Measurements from ENCODE around the gene THRAP3. TPM values are rescaled to one million over a fixed set of nuclear protein-coding genes. Genes with fewer than 3 reads are reported as not detected.
A peak's percentile ranks its signal among the peaks of the same experiment; 100 is the strongest.

Gene THRAP3
- total RNA-seq, 1 experiment from 2014 or later: 86.8 TPM

- no peaks in the 10 kb centered on the region for H3K9me3 ChIP-seq
- no peaks in the 10 kb centered on the region for H3K9me3 Mint-ChIP-seq (ENCODE audit: unreplicated experiment)
- ChIA-PET CTCF (no interaction called here), POLR2A (no interaction called here)
- no peak overlapping the region for H3K4me3 ChIP-seq (ENCODE audit: low read depth, low read length)
- H3K27me3 Mint-ChIP-seq (ENCODE audit: insufficient read depth, unreplicated experiment): no peaks in the 10 kb centered on the region
- H3K27me3 ChIP-seq (replicated peaks; ENCODE audit: control insufficient read depth, insufficient read depth, low read length): no peaks in the 10 kb centered on the region
- H3K4me3 Mint-ChIP-seq (ENCODE audit: unreplicated experiment): peak overlapping the region; percentile 52
- peaks cover 6% of the 10 kb centered on the region for H3K36me3 Mint-ChIP-seq (ENCODE audit: insufficient read depth, unreplicated experiment)
- DNase-seq: no peak
- no peaks in the 10 kb centered on the region for H3K36me3 ChIP-seq (ENCODE audit: control insufficient read depth, insufficient read depth, low read length)
- TF ChIP-seq, protein P1, sequence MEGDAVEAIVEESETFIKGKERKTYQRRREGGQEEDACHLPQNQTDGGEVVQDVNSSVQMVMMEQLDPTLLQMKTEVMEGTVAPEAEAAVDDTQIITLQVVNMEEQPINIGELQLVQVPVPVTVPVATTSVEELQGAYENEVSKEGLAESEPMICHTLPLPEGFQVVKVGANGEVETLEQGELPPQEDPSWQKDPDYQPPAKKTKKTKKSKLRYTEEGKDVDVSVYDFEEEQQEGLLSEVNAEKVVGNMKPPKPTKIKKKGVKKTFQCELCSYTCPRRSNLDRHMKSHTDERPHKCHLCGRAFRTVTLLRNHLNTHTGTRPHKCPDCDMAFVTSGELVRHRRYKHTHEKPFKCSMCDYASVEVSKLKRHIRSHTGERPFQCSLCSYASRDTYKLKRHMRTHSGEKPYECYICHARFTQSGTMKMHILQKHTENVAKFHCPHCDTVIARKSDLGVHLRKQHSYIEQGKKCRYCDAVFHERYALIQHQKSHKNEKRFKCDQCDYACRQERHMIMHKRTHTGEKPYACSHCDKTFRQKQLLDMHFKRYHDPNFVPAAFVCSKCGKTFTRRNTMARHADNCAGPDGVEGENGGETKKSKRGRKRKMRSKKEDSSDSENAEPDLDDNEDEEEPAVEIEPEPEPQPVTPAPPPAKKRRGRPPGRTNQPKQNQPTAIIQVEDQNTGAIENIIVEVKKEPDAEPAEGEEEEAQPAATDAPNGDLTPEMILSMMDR (IDR thresholded peaks at IDR 0.05; ENCODE audit: insufficient read depth in 1 of 2, low read depth in 1 of 2, low read length in 1 of 2, severe bottlenecking in 1 of 2, unreplicated experiment in 1 of 2): no peak
- H3K4me1 ChIP-seq: peaks cover 6% of the 10 kb centered on the region; the same call in 1 of the 2 replicates
- no peaks in the 10 kb centered on the region for H3K4me1 Mint-ChIP-seq (ENCODE audit: low read depth, unreplicated experiment)
- no peak overlapping the region for H3K27ac Mint-ChIP-seq (ENCODE audit: unreplicated experiment)
- no TSS peak for BruUV-seq (replicated peaks)
- intact Hi-C loops (cut with micrococcal nuclease; ENCODE audit: unreplicated experiment): no loop called here
Measured at GRCh38 chr1:36322041-36322785, 98.0 kb downstream of the THRAP3 start.

DNA sequence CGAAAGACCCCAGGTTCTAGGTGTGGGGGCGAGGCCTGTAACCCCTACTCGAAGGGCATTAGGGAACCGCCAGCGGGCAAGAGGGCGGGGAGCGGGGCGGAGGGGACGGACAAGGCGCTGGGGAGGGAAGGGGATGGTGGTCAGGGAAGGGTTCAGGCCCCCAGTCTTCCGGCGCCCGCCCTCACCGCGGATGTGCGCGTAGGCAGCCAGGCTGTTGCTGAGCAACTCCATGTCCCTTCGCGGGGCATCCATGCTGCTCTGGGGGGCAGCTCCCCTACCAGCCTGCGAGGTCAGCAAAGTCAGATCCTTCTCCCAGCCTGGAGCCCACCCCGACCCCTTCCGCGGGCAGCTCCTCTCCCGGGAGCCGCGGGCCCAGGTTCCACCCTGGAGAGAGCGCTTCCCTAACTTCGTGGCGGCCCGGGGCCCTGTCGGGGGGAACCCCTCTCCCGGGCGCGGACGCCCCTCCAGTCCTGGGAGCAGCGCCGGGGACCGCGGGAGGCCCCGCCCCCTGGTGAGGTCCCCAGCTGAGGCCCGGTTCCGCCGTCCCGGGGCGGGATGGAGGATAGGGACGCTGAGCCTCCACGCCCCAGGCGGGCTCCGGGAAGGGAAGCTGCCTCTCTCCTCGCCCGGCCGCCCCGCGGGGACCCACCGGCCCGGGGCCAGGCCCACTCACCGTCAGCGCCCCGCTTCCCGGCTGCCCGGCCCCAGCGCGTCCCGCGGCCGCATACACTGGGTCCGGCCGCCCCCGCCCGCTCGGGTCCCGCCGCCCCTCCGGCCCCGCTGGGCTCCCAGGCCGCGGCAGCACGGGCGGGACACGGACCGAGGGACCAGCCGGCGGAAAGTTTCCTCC, 98.8 kb downstream of the THRAP3 start:
- BruUV-seq (replicated peaks): no TSS peak
- Mint-ChIP-seq H3K4me1 (ENCODE audit: low read depth, unreplicated experiment) (no peaks in the 10 kb centered on the region), H3K9me3 (ENCODE audit: unreplicated experiment) (no peaks in the 10 kb centered on the region), H3K36me3 (ENCODE audit: insufficient read depth, unreplicated experiment) (peaks cover 6% of the 10 kb centered on the region), H3K27ac (ENCODE audit: unreplicated experiment) (no peak overlapping the region), H3K4me3 (ENCODE audit: unreplicated experiment) (peak overlapping the region; percentile 66), H3K27me3 (ENCODE audit: insufficient read depth, unreplicated experiment) (no peaks in the 10 kb centered on the region)
- Histone ChIP-seq H3K36me3 (ENCODE audit: control insufficient read depth, insufficient read depth, low read length) (no peaks in the 10 kb centered on the region), H3K4me1 (peaks cover 6% of the 10 kb centered on the region; the same call in 1 of the 2 replicates), H3K27me3 (replicated peaks; ENCODE audit: control insufficient read depth, insufficient read depth, low read length) (no peaks in the 10 kb centered on the region), H3K9me3 (no peaks in the 10 kb centered on the region), H3K4me3 (ENCODE audit: low read depth, low read length) (peak overlapping the region; percentile 46)
- intact Hi-C loops (cut with micrococcal nuclease; ENCODE audit: unreplicated experiment): no loop called here
- TF ChIP-seq, protein P1 (IDR thresholded peaks at IDR 0.05; ENCODE audit: insufficient read depth in 1 of 2, low read depth in 1 of 2, low read length in 1 of 2, severe bottlenecking in 1 of 2, unreplicated experiment in 1 of 2): no peak
- ChIA-PET CTCF (interaction anchor here (1.0 kb wide), 1 partner anchor 46 kb away, joined by 3 read pairs; no protein-coding TSS in a partner anchor), POLR2A (interaction anchor here (1.4 kb wide), 1 partner anchor 16 kb away, joined by 9 read pairs; the partner anchor contains the start of gene SH3D21)
- DNase-seq: peak in 1 of 2 experiments; percentile 40

DNA sequence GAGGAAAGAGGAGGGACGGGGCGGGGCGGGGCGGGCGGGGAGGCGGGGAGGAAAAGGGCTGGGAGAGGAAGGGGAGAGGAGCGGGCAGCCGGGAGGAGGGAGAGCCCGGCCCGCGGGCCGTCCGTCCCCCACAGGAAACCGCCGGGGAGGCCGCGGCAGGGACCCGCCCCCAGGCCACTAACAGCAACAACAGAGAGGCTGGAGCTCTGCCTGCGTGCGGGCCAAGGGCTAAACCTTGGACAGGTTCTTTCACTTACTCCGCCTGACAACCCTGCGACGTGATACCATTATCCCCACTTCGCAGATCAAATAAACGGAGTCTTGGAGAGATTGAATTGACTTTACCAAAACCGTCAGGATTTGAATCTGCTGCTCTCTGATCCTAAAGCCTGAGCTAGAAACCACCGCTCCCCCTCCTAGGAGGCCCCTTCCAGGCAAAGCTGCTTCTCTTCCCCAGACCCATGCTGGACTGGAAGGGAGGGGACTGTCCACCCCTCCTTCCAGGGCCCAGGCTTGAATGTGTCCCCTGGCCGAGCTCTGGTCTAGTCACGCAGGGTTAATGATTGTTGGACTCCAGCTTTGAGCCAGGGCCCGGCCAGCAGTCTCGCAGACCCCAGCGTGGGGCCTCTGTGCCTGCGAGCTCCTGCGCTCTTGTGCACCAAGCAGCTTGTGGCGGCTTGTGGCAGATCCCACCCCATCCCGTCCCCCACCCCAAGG, 99.6 kb downstream of the THRAP3 start, which contains the start of gene EVA1B:
TSS of gene EVA1B (minus strand) at position 10 of the 717 bp plus-strand sequence. CDS start 608 bp downstream, outside the sequence.
- peaks cover 6% of the 10 kb centered on the region; the same call in 1 of the 2 replicates for H3K4me1 ChIP-seq
- POLR2A ChIA-PET: interaction anchor here (1.4 kb wide), 1 partner anchor 17 kb away, joined by 9 read pairs; the partner anchor contains the start of gene SH3D21
- no peaks in the 10 kb centered on the region for H3K9me3 ChIP-seq
- H3K4me3 Mint-ChIP-seq (ENCODE audit: unreplicated experiment): peak within 1 kb of the TSS; percentile 66
- peak within 1 kb of the TSS; percentile 46 for H3K4me3 ChIP-seq (ENCODE audit: low read depth, low read length)
- no peaks in the 10 kb centered on the region for H3K27me3 ChIP-seq (replicated peaks; ENCODE audit: control insufficient read depth, insufficient read depth, low read length)
- intact Hi-C loops (cut with micrococcal nuclease; ENCODE audit: unreplicated experiment): no loop called here
- no peak within 1 kb of the TSS for H3K27ac Mint-ChIP-seq (ENCODE audit: unreplicated experiment)
- peak; percentile 61 to 71 for DNase-seq
- no peaks in the 10 kb centered on the region for H3K27me3 Mint-ChIP-seq (ENCODE audit: insufficient read depth, unreplicated experiment)
- H3K36me3 Mint-ChIP-seq (ENCODE audit: insufficient read depth, unreplicated experiment): peaks cover 6% of the 10 kb centered on the region
- H3K4me1 Mint-ChIP-seq (ENCODE audit: low read depth, unreplicated experiment): no peaks in the 10 kb centered on the region
- no TSS peak for BruUV-seq (replicated peaks)
- CTCF ChIA-PET: interaction anchor here (1.0 kb wide), 1 partner anchor 46 kb away, joined by 3 read pairs; no protein-coding TSS in a partner anchor
- H3K9me3 Mint-ChIP-seq (ENCODE audit: unreplicated experiment): no peaks in the 10 kb centered on the region
- TF ChIP-seq, protein P1 (IDR thresholded peaks at IDR 0.05; ENCODE audit: insufficient read depth in 1 of 2, low read depth in 1 of 2, low read length in 1 of 2, severe bottlenecking in 1 of 2, unreplicated experiment in 1 of 2): no peak
- H3K36me3 ChIP-seq (ENCODE audit: control insufficient read depth, insufficient read depth, low read length): no peaks in the 10 kb centered on the region

All from Caco-2 (cell line).